Measurements from ENCODE around the gene EXOC1L.
"Not testable (repeated sequence)": the region's sequence is repeated elsewhere in the genome, so short reads cannot be mapped to it uniquely, and the experiment has no call there.

Gene EXOC1L

DNA sequence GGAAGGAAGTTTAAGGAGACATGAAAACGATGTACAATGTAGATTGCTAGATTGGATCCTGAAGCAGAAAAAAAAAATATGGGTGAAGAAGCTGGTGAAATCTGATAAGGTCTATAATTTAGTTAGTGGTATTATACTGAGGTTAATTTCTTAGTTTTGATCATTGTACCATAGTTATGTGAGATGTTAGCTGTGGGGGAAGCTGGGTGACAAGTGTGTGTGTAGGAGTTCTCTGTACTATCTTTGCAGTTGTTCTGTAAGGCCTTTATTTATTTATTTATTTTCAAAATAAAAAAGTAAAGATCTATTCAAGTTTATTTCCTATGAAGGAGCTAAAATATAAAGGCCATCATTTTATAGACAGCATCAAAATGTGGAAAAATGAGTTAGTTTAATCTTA, 21.4 kb downstream of the EXOC1L start:
- no peak for DNase-seq

DNA sequence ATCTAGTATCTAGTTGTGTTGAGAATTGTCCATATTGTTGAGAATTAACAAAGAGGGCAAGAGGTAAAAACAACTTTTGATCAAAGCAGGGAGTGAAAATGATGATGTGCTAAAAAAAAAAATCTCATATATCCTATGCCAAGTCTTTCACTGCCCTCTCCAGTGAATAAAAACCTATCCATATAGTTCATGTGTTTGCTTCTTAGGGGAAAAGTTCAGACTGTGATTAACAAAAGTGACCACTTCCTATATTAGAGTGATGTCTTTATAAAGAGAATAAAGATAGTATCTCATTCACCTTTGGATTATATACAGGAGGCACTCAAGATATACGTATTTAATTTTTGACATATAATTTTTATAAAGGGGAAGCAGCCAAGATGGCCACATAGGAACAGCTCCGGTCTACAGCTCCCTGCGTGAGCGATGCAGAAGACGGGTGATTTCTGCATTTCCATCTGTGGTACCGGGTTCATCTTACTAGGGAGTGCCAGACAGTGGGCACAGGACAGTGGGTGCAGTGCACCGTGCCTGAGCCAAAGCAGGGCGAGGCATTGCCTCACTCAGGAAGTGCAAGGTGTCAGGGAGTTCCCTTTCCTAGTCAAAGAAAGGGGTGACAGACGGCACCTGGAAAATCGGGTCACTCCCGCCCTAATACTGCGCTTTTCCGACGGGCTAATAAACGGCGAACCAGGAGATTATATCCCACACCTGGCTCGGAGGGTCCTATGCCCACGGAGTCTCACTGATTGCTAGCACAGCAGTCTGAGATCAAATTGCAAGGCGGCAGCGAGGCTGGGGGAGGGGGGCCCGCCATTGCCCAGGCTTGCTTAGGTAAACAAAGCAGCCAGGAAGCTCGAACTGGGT, 22.0 kb downstream of the EXOC1L start:
- DNase-seq = not testable (repeated sequence)

DNA sequence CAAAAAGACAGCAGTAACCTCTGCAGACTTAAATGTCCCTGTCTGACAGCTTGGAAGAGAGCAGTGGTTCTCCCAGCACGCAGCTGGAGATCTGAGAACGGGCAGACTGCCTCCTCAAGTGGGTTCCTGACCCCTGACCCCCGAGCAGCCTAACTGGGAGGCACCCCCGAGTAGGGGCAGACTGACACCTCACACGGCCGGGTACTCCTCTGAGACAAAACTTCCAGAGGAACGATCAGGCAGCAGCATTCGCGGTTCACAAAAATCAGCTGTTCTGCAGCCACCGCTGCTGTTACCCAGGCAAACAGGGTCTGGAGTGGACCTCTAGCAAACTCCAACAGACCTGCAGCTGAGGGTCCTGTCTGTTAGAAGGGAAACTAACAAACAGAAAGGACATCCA, 22.7 kb downstream of the EXOC1L start:
- DNase-seq = not testable (repeated sequence)

DNA sequence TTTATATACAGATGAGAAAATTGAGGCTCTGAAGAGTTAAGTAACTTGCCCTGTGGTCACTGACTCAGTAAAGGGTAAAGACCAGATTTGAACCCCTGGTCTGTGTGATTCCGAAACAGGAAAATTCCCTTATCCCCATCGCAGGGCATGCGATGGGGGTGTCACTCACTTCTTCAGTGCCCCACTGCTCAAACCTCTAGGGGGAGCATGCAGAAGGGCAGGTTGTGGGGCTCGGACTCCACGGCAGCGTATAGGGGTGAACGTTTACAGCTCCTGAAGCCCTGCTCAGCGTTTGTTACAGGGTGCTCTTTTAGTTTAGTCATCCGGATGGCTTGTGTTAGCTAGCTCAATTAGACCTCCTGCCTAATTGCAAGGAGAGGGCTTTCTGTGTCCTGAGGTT, 30.1 kb downstream of the EXOC1L start:
- DNase-seq = no peak

DNA sequence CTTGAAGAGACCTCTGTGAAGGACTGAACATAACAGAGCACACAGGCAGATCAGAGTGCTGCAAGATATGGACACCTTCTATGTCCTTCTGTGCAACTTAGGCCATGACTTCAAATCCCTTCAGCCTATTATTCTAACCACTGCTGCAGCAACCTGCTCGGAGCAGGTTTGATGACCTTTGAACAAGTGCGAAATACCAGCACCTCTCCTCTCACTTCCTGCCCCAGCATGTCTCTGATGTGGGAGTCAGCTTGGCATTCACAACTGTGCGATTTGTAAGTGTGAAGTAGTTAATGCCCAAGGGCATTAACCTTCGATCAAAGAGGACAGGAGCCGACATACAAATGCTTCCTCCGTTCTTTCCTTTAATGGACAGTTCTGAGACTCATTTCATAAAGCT, 32.3 kb downstream of the EXOC1L start:
- DNase-seq = peak; percentile 37

DNA sequence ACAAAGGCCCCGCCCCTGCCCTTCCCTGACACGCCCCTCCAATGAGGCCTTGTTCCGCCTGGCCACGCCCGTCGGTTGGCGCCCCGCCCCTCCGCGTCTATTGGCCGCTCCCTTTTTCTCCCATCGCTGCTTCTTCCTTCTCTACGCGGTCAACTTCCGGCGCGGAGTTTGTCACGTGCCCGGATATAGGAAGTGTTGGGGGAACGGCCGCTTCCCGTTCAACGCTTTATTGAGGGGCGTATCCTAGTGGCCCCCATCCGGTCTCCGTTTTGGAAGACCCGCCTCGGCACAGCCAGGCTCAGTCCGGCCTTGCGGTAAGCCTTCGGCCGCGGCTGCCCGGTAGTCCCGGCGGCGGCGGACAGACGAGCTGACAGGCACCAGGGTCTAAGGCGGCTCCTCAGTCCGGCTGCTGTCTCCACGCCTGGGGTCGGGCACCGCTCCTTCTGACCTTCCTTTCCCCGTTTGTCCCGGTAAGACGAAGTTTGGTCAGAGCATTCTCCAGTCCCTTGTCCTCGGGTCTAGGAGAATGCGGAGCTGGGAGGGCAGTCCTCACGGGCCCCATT, 34.0 kb downstream of the EXOC1L start, which contains the start of gene EXOC1:
TSS of gene EXOC1 (plus strand) at position 165 of the 563 bp plus-strand sequence. CDS start 4,676 bp downstream, outside the sequence.
- peak; percentile 95 for DNase-seq

DNA sequence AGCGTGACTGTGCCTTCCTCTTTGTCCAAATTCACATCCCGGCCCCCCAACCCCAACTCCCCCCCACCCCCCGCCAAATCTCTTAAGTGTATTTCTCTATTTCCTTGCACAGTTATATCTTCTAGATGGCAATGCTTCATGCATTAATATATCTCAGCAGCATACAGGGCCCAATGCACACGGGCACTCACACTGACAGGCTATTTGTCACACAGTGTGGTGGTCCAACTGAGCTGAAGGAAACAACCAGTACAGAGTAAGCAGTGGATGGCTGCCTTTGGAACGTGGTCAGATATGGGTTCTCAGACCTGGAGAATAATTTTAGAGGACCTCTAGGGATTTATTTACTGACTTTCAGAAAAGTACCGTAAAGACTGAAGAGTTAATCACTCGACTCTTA, 34.5 kb downstream of the EXOC1L start:
- no peak for DNase-seq

- DNase-seq = no peak
These were observed 38.0 kb downstream of the EXOC1L start for GRCh38 chr4:55857586-55857985.

DNA sequence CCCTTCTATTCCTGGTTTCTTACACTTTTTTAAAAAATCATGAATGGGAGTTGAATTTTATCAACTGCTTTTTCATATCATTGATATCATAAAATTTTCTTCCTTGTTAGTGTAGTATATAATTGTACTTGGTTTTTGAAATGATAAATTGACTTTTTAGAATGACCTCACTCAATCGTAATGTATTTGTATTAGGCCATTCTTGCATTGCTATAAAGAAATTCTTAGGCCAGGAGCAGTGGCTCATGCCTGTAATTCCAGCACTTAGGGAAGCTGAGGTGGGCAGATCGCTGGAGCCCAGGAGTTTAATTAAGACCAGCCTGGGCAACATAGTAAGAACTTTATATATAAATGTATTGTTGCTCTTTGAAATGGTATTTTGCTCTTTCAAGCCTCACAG, 40.1 kb downstream of the EXOC1L start:
- DNase-seq = no peak

DNA sequence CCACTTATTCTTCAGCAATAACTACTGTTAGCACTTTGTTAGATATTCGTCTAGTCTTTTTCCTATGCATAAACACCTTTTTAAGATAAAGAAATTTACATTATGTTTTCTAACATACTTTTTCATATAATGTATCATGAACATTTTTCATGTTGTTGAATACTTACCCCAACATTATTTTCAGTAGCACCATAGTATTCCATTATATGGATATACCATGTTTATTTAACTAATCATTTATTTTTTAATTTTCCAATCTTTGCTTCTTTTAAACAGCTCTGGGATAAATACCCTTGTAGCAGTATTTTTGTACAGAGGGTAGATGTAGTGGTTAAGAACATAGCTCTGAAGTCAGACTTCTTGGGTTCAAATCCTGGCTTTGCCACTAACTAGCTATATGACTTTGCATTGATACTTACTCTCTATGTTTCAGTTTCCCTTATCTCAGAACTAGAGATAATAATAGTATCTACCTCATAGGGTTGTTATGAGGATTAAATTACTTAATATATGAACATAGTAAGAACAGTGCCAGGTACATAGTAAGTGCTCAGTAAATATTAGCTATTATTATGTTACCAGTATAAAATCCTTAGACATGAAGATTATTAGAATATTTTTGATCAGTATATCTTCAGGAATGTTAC, 45.1 kb downstream of the EXOC1L start:
- DNase-seq = no peak

- no peak for DNase-seq
These were observed 45.7 kb downstream of the EXOC1L start for GRCh38 chr4:55865228-55865806.

DNA sequence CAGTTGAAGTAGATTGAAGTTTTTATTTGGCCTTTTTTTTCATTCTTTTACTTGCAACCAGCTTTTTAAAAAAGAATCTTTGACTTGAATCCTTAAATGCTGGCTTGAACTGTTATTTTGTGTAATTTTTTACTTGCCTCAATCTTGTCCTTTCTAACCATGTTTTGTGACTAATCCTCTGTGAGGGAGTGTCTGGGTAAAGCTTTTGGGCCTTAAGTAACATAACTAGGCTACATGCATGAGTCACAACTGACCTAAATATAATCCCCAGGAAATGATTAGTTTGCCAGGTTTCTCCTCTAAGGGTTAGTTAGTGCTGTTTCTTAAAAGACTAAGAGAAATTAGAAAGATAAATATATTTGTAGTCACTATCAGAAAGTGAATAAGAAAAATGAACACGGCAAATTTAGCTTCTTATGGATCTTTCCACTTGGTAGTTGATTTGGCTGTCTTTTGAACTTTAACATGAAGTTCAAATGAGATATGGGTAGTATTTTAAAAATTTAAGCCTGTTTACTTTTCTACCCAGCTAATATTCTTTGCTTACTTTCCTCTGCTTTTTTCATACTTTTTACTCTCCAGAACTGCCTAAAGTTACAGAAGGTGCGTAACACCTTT, 46.8 kb downstream of the EXOC1L start:
- peak; percentile 30 for DNase-seq

DNA sequence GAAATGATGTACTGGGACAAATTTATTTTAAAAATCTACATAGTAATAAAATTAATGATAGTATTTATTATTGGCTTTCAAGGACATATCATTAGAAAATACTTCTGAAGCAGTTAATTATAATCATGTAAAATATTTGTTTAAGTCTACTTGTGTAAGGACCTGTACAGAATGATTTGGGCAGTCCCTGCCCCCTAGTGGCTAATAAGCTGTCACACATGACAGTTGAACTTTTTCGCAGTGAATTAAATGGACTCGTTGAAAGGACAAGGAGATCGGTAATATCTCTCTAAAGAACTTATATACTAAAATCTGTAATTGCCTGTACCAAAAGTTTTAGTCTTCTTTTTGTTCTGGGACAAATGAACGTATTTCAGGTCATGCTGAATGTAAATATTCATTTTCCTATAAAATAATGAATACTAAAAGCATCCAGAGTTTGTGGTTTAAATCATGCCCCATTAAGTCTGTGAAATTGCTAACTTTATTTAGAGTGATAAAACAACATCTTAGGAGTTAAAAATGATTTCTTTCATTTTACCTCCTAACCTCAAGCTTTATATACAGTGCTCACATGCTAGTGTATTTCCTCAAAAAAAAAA, 47.5 kb downstream of the EXOC1L start:
- DNase-seq = peak; percentile 72

DNA sequence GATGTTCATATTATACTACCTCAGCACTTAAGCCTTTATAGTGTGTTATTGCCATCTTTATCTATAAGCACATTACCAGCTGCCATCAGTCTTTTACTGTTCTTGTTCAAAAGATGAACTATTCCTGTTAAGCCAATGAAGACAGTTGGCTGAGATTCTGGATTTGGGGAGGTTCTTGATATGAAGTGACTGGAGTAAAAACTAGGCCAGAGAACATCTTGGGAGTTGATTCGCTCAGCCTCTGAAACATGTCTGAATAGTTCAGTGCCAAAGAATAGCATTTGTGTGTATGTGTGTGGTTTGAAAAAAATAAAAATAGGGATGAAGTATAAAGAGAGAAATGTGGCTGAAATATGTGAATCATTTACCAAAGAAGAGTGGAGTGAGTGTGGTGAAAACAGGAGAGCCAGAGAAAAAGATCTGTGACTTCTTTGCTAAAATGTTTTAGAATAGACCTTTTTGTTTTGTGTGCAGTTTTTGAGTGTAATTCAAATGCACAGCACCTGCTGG, 49.0 kb downstream of the EXOC1L start:
- no peak for DNase-seq

DNA sequence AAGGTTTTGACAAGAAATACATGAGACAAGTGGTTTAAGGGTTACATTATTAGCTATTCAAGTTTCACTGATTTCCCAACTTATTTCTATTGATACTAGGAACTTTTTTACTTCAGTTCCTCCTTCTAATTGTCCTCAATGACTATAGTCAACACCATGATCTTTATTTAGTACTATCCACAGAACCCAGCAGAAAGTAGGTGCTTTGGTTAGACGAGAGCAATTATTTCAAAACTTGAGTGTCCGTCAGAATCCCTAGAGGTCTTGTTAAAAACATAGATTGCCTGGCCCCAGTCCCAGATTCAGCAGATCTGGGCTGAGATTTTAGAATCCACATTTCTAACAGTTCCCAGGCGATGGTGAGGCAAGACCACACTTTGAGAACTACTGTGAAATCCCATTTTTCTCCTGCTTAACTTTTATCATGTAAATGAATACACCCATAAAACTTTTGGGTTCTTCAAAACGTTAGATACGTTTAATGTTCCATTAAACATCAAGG, 51.8 kb downstream of the EXOC1L start:
- DNase-seq = no peak

GRCh38 chr4:55874831-55875230, 55.2 kb downstream of the EXOC1L start:
- no peak for DNase-seq

DNA sequence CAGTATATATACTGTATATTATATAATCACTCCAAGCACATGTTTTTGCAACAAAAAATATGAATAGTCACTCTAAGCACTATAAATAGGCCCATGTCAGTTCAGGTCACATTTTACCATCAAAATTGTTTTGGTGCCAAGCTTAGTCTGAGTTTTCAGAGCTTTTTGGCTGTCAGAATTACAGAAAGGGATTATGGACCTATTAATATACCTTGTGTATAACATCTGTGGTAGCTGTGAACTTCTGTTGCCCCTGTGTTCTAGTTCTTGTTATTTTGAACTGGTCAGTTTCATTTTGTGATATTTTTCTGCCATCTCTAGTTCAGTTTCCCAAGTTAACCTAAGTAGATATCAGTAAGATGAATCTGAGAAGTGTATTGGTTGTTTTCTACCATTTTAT, 56.8 kb downstream of the EXOC1L start:
- DNase-seq = no peak

GRCh38 chr4:55879224-55879623, 59.6 kb downstream of the EXOC1L start:
- no peak for DNase-seq

GRCh38 chr4:55880652-55881280, 61.2 kb downstream of the EXOC1L start:
- no peak for DNase-seq

DNA sequence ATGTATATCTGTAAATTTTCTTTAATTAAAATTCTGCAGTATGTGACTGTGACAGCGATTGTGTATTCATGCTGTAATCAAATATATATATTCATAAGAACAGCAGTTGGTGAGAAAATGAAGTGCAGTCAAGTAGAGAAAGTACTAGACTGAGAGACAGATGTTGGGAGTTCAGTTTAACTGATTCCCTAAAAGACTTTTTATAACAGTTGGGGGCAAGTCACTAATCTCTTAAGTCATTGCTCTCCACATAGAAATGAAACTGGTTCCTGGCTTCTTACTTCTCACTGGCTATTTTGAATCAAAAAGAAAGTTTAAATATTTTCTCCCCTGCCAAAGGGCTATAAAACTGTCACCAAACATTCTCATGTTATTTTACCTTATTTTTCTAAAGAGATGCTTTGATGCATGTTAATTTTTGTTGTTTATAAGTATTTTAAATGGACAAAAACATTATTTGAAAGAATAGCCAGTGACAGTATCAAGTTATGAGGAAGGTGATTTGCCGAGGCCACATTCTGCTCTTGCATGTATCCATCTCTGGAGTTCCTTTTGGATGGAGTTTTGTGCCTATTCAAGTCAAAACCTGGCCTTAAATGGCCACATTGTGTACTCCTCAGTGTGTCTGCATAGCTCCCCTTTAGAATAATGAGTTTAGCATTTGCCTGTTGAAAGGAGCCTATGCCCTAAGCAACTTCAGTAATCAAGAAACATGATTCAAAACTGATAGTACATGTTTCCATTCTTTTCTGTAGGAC, 64.7 kb downstream of the EXOC1L start:
- no peak for DNase-seq

- DNase-seq = no peak
These were observed 65.2 kb downstream of the EXOC1L start for GRCh38 chr4:55884851-55885219.

All from CD4-positive, alpha-beta T cell treated with Interleukin-17A for 1 hour (primary cell).